Stimulated activated CD8-positive, alpha-beta memory T cell treated with anti-CD3 and anti-CD28 coated beads, Interleukin-7, amount 100 ng/mL, for 1 hour (primary cell): ENCODE data around the gene SLC41A2.

Experiments
- DNase-seq, 2 donors: peaks; one replicate each; pipeline ENCODE4 v3.0.0-alpha.2; 2020; ENCODE audit warnings: low read depth in 2 of 2

SLC41A2 gene

DNA sequence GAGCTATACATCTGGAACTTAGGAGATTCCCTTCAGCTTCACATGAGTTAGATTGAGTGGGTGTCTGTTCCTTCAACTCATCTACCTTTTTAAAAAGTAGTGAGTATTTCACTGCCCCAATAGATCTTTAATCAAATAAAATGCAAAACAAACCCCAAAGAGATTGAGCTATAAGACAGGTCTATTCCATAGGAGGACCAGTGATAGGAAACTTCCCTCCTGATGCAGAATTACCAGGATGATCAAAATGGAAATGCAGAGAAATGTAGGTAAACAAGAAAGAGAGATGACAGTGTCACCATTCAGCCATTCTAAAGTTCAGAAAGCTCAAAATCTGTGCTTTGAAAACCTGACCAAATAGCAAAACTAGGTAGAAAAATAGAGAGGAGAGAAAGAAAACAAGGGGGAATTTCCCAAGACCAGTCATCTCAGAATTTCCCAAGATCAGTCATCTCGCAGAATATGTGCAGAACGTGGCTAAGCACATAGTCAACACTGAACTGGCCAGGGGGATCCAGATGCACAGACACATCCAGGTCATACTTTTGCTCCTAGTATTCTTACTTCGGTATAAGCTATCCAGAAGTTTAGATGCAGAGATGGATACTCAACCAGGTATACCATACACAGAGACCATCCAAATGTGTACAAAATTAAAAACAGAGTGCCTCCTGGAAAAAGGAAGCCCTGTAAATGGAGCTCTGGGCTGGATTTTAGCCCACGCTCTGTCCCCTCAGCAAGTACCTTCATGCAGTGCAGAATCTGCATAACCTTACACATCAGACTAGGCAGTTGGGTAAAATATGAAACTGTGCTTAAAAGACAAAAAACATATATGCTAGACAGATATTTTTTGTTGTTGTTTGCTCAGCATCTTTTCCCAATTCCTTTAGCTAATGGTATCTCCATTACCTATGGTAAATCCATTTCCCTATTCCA is 27.4 kb downstream of the SLC41A2 start:
- DNase-seq, result no peak

DNA sequence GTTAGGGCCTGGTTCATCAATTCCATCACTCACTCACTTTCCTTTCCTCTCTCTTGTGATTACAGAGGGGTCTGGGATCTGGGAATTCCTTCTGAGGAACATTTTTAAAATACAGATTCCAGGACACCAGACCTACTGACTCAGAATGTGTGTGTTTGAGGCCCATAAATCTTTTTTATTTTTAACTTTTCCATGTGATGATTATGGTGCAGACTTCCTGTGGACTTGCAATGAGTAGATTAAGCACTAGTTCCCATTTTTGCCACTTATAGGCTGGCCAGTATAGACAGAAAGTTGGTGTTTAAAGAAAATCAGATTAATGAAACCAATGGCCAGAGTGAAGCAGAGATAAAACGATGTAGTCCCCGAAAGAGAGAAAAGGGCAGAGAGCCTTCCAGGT is 28.1 kb downstream of the SLC41A2 start:
- DNase-seq, result no peak

DNA sequence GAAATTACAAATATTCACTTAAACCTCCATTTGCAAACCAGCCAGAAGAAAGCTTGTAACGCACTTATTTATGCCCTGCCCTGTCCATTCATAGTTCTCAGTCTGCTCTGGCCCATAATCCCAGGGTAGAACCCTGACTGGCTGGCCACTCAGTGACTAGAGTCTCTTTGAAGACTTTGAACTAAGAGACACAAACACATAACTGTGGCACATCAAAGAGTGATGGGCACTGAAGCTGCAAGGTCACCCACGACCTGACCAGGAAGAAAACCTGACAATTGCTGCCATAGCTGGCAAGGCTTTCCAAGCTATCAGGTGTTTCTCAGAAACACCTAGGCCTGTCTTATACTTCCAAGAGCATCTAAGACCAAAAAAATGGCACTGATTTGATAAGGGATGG is 28.7 kb downstream of the SLC41A2 start:
- no peak for DNase-seq

DNA sequence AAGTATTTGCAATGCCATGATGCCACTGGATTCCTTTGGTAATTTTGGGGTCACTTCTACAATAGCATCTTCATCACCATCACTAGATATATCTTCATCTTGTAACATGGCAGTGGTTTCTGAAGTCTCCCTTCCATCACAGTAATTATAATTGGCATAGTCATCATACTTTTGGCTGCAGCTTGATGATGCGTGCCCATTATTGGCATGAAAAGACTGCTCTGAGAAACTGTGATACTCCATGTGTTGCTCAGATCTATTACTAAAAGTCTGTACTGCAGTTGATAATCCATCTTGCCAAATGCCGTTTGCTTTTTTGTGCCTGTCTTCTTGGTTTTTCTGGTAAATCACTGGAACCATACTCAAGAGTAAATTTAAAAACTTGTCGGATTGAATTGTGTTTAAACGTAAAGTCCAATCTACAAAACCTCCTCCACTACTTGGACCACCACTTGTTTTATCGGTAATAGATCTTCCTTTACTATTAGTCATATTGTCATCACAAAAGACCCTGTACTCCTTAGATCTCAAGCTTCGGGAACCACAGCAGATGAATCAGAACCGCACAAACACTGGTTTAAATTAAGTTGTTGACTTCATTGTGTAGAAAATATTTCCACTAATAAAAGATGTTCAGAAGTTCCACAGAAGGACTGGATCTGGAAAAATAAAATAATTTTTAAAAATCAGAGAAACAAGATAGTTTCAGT is 29.9 kb downstream of the SLC41A2 start:
- no peak for DNase-seq

DNA sequence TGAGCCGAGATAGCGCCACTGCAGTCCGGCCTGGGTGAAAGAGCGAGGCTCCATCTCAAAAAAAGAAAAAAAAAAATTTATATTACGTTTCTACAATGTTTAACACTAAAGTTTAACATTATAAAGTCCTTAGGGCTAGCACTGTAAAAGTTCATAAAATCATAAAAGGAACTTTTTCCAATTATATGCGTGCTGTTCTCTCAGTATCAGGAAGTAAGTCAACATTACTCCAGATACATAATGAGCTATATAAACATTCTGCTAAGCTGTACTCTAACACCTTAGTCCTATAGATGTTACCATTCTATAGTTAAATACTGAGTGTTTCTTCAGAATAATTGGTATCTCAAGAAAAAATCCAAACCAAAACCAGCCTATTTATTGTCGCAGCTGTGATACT is 32.6 kb downstream of the SLC41A2 start:
- no peak for DNase-seq

DNA sequence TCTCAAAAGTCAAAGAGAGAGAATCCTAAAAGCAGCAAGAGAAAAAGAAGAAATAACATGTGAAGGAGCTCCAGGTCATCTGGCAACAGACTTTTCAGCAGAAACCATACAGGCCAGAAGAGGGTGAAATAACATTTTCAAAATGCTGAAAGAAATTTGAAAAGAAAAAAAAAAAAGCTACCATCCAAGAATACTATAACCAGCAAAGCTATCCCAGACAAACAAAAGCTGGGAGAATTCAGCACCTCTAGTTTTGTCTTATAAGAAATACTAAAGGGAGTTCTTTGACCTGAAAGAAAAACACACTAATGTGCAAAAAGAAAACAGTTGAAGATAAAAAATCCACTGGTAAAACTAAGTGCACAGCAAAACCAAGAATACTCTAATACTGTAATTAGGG is 36.8 kb downstream of the SLC41A2 start:
- DNase-seq, result no peak

DNA sequence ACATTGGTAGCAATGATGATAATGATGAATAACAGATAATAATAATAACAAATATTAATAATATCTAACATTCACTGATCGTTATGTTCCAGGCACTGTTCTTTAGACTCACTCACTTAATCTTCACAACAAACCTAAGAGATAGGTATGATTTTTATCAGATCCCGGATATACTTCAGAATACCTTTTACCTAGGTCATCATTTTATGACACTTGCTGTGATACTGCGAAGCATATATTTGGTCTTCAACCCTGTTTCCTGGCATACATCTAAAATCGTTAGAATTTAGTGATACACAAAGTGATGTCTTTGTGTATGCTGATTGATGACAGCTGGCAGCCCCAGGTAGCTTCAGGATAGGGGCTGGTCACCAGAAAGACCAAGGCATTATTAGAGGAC is 46.1 kb downstream of the SLC41A2 start:
- DNase-seq, result no peak

DNA sequence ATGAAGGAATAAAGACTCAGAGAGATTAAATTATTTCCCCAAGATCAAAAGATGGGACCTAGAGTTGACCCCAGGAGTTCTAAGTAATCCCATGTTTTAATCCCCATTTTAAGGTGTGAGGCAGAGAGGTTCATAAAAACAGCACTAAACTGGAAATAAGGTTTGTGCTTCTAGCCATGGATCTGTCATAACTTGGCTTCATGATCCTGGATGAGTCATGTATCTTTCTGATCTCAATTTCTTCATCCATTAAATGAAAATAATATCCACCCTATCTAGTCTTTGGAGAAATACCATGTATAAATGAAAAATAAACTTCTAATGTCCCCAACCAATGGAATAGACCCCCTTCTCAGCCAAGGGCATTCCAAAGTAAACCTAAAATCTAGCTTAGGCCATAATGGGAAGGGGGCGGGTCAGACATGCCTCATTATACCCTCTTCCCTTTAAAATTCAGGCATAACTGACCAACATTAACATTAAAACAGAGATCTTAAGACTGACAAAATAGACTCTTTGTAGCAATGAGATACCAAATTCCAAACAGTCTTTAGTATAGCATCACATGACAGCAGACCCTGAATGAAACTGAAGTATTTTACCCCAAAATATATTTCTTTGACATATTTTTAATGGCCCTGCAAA is 47.8 kb downstream of the SLC41A2 start:
- DNase-seq, result no peak

DNA sequence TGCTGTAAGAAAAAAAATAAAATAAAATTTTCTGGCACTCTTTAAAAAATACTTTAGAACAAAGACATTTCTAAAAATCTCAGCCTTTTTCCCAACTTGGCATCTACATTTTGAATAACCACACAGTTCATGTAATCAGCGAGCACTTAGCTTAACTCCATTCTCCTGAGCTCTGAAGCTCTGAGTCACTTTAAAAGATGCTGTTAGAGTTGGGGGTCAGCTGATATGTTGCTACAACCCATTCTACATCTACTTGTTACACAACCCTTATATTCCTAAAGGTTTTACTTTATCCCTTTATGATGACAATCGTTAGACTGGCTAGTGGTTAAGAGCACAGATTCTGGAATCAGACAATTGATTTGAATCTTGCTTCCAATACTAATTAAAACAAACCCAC is 48.3 kb downstream of the SLC41A2 start:
- DNase-seq, result no peak
